ENCODE data around the gene SIGLEC12.

SIGLEC12 gene

DNA sequence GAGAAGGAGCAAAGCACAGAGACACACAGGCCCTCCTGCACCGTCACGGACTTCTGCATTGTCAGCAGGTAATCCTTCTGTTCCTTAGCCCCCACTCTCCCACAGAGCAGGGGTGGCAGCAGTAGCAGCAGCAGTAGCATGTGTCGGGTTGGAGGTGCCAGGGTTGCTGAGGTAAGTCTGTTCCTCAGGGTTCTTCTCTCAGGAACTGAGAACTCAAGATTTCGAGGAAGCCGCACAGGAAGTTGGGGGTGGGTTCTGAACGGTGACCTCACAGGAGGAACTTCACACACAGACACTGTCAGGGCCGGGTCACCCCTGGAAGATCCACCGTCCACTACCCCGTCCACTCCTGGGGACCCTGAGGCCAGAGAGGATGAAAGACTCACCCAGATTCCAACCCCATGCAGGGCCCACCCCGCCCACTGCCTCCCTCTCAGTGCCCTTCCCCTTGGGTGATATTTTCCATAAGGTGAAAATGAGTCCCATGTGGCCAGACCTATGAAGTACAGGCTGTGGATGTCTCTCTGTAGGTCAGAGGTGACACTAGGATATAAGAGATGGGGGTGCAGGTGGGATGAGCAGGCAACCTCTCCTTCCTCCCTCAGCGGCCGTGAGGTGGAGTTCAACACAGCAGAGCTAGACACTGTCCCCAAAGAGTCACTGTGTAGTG, at the start of gene SIGLEC12:
Gene SIGLEC12 (minus strand): TSS at position 207 of the 670 bp plus-strand sequence. CDS start 67 bp downstream, at position 140.
- no peak for DNase-seq (ENCODE audit: low read depth)

DNA sequence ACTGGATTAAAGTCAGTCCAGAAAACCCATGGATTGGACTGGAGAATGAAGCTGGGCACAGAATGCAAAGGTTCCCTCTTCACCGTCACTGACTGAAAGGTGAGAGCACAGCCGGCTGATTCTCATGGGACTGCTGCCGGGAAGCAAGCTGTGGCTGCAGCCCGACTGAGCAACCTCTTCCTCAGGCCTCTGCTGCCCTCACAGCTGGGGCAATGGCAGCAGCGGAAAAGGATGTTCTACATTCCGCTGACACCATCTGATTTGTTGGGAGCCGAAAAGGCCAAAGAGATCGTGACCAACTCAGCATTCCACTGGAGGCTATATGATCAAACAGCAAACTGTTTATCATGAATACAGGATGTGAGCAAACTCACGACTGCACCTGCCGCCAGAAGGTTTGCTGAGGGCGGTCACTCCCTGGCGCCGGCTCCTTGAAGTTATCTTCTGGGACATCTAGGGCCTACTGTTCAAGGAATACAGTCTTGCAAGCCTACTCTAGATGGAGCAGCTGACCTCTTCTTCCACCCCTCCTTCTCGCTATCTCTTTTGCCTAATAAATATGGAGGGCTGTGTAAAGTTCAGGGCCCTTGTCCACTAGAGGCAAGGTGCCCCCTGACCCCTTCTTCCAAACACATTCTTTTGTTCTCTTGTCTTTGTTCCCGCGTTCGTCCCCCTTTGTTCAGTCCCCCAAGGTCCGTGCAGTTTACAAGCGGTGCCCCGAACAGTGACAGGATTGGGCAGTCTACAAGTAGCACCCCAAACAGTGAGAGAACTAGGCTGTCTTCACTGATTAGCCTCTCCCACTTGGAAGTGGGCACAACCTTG, 49.5 kb upstream of the SIGLEC12 start:
- no peak for DNase-seq (ENCODE audit: low read depth)

DNA sequence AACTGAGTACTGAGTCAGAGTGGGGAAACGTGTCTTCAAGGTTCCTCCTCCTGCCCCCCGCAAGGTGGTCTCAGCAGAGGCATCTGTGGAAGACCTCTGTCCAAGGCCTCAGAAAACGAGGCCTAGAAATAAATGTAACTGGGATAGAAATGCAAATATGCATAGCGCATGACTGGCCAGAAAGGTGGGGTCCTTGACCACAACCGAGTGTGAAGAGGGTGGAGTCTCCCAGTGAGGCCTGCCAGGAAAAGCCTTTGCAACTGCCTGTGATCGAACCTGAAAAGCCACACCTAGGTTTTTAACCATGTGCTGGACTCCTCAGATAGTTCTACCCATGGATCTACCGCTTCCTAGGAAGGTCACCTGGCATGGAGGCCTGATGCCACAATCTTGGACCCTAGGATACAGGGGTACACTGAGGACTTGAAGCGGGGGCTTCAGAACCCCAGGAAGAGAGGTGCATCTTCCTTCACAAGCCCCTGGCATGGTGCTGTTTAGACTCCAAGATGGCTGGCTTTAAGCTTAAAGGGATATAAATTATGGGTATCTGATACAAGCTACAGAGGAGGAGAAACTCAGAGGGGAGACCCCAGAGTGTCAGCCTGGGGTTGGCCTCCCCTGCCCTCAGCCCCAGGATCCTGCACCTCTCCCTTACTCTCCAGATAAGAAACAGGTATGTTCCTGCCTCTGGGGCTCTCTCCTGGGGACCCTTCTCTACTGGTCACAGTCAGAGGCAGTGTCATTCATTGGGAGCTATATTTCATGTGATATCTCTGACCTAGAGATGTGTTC, 48.1 kb upstream of the SIGLEC12 start:
- DNase-seq (ENCODE audit: low read depth) = no peak

DNA sequence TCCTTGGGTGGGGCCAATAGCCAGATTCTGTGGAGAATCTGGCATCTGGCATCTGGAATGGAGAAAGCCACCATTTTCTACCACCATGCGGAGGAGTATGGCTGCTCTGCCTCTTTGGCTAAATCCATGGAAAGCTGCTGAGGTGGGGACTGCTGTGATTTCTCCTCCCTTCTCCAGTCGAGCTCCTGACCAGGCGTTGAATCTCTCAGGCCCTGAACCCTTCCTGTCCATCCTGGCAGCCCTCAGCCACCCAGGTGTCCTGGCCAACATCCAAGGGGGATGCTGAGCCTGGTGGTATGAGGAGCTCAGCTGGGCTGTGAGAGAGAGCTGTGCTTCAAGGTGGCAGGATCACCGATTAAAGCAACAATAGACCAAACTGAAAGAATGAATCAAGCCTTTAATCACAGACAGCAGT, 47.3 kb upstream of the SIGLEC12 start:
- DNase-seq (ENCODE audit: low read depth) = no peak

DNA sequence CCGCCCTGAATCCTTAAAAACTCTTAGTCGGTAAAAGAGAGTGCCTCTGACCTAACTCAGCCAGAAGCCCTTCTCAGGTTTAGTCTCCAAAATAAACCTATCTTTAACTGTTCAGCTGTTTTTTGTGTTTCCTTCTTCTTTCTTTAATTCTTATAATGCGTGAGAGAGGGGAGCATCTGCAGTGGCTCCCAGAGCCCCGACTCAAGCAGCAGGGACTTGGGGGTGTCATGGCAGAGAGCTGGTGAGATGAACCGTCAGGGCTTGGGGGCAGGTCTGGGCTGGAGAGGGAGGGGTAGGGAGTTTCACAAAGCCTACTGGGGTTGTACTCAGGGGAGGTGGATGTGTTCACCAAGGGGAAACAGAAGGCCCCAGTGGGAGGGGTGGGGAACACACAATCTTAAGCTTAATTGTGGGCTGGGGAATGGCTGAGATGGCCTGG, 46.6 kb upstream of the SIGLEC12 start:
- no peak for DNase-seq (ENCODE audit: low read depth)

DNA sequence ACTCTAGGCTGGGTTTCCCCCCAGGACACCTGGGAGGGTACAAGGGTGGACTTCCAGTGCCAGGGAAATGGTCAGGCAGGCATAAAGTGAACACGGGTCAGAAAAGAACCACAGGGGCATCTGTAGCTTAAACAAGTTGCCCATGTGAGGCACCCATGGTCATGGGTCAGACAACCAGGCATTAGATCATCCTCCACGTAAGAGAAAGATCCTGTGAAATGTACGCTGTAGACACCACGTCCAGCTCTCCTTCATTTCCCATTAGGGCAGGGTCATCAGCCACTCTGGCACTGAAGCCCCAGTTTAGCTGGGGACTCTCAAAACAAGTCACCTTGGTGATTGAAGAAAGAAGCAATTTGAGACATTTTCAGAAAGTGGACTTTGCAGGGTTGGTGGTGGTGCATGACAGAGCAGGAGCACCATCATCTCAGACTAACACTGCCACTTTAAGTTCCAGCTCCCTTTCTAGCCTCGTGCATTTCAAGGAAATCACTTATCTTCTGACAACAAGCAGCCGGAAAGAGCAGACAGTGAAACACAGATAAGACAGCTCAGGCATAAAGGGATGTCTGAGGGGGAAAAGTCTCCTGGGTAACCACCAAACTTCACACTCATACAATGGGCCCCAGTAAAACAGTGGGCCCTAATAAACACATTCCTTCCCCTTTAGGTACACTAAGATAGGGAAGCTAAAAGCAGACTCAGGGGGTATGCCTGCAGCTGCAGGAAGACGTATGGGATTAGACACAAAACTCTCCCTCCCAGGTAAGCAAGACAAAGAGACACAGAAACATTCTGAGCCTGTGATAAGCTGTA, 46.0 kb upstream of the SIGLEC12 start:
- no peak for DNase-seq (ENCODE audit: low read depth)

DNA sequence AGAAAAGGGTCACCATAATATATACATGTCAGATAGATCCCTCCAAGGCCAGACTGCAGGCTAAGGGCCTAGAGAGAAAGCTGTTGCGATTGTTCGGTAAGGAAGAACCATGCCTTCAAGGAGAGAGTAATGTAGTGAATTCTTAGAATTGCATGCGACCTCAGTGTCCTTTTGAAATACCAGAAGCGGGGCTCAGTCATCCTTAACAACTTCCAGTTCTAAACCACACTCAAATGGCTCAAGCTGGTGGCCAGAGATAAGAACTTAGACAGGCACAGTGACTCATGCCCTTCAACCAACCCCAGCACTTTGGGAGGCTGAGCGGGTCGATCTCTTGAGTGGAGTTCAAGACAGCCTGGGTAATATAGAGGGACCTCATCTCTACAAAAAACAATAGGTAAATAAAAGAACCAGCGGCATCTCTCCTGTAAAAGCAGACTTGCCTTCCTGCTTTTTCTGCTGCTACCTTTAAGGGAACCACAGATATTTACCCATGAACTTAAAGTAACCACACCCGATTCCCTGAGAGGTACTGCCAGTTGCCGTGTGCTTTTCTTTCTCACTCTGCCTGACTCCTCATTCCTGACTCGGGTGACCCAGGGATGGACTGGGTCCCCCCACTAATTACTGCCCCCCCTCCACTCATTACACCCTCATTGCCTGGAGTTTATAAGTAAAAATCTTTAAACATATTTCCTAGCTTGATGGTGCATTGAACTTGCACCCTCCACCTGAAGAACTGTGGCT, 45.2 kb upstream of the SIGLEC12 start:
- DNase-seq (ENCODE audit: low read depth) = no peak

DNA sequence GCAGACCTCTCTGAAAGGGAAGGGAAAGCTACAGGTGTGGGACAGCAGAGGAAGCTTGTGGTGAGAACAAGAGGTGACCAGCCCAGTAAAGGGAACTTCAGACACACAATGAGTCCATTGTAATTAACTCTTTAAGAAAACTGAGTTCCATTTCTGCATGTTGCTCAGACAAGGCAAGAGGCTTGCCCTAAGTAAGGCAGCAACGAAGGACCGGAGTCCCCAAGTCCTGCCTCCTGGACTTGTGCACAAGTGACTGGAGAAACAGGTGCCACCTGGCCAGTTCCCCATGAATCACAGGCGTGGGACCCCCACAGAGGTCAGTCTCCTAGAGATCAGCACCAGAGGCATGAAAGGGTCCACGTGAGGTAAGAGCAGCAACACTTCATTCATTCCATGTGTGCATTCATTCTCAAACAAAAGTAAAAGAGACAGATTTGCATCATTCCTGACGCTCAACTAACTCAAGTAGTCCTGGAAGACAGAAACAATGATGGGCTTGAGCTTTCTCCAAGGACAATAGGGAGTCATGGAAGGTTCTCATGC, 44.6 kb upstream of the SIGLEC12 start:
- no peak for DNase-seq (ENCODE audit: low read depth)

DNA sequence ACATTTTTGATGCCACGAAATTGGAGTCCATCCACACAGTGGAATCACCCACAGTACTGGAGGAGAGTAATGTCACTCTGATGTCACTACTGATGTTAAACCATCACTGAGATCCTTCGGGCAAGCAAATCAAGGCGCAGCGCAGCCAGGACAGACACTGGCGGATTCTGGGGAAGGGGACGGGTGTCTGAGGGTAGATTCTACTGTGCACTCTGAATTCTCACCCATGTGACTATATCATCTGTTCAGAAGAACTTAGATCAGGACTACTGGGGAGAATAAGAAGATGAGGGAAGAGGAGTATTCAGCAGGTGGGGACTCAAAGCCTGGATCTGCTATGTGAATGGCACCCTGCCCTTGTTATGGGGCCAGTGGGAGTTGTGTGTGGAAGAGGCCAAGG, 42.4 kb upstream of the SIGLEC12 start:
- no peak for DNase-seq (ENCODE audit: low read depth)

DNA sequence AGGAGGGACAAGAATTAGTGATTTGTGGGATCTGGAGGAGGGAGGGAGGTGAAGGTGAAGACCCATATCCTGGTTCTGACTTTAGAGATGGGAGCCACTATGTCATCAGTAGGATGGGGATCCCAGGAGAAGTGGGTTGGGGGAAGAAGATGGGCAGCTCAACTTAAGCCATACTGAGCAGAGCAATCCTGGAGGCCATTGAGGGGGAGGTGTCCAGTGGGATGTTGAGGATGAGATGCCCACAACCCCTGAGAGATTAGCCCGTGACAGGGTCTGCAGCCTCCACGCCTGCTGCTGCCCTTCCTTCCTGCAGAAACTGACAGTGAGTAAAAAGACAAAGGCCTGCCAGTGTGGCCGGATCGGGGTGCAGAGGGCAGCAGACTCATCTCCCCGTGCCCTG, 41.1 kb upstream of the SIGLEC12 start:
- no peak for DNase-seq (ENCODE audit: low read depth)

DNA sequence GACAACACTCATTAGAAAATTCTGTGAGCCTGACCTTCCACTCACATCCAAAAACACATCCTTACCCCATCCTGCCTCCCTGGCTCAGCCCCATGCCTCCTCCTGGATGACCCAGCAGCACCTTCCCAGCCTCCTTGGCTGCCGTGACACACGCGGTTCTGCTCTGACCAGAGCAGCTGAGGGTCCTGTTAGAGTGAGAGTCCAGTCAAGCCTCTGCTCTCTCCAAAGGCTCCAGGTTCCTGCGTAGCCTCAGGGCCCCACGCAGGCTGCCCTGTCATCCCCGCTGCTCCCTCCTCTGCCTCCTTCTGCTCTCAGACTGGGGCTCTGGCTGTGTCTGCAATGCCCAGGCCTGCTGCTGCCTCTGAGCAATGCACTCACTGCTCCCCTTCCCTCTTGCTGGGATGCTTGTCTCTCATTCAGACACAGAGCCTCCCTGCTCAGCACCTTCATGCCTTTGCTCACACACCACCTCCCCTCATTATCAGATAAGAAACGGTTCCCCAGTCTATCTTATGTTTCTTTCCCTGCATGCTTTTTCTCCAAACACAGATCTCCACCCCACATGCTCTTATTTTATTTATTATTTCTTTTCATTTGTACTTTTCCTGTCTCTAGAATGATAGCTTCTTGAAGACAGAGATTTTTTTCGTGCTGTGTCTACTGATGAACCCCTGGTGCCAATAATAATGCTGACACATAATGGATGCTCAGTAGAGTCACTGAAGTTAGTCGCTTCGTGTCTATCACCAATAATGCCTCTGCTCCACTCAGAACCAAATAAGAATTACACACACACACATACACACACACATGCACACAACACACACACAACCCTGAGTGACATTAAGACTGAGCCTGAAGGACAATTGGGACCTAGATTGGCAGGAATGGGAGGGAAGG, 40.1 kb upstream of the SIGLEC12 start:
- DNase-seq (ENCODE audit: low read depth) = no peak

DNA sequence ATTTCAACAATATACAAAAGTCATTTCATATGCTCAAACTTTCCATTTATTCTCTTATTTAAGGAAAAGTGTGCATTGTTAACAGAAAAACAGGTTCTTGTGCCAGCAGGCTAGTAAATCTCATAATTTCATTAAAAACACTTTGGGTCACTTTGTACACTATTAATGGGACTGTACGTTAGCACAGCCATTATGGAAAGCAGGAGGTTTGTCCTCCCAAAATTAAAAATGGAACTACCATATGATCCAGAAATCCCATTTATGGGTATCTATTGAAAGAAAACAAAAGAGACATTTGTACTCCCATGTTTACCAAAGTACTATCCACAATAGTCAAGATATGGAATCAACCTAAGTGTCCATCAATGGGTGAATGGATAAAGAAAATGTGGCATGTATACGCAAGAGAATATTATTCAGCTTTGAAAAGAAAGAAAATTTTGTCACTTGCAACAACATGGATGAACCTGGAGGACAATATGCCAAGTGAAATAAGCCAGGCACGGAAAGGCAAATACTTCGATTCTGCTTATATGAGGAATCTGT, 38.3 kb upstream of the SIGLEC12 start:
- DNase-seq (ENCODE audit: low read depth) = no peak

DNA sequence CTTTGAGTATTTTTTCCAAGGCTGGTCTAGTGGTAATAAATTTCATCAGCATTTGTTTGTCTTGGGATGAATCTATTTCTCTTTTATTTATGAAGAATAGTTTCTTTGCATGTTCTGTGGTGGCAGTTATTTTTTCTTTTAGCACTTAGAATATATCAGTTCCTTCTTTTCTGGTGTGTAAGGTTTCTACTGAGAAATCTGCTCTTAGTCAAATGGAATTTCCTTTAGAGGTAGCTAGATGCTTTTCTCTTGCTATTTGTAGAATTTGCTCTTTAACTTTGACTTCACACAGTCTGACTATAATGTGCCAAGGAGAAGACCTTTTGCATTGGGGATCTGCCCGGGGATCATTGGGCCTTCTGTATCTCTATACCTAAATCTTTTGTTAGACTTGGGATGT, 33.9 kb upstream of the SIGLEC12 start:
- DNase-seq (ENCODE audit: low read depth) = no peak

DNA sequence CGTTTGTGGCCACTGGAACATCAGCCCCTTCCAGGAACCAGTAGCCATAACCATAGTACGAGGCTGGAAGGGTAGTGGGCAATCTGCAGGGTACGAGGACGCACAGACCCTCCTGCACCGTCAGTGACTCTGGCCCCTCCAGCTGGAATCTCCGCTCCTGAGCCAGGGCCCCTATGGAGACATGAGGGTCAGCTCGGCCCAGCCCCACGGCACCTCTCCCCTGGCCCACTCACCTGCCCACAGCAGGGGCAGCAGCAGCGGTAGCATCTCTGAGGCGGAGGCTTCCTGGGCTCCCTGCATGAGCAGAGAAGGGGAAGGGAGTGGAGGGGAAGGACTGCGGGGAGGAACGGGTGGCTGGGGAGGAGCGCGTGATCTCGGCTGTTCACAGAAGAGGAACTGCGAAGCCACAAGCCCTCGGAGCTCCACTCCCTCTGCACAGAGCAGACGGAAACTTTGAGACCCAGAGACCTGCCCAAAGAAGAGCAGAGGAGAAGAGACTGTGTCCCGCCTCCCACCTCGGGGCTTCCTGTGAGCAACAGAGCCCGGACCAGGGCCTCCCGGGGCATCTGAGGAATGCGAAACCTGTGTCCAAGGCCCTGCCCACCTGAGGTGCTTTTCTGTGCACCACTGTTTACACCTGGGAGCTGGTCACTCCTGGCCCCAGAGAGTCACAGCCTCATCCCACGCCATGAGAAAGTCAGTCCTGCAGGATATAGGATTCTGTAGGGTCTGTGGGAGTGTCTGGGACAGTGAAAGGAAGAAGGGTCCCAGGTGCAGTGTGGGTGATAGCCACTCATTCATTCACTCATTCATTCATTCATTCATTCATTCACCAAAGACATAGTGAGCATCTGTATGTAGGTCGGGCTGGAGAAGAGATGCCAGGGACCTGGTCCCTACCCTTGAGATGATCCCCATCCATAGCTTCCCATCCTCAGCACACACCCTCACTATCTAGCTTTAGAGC, 30.0 kb upstream of the SIGLEC12 start, which contains the start of gene SIGLEC6:
Gene SIGLEC6 (minus strand): TSS at position 322 of the 967 bp plus-strand sequence. CDS start 22 bp downstream, at position 300.
- DNase-seq (ENCODE audit: low read depth) = no peak

DNA sequence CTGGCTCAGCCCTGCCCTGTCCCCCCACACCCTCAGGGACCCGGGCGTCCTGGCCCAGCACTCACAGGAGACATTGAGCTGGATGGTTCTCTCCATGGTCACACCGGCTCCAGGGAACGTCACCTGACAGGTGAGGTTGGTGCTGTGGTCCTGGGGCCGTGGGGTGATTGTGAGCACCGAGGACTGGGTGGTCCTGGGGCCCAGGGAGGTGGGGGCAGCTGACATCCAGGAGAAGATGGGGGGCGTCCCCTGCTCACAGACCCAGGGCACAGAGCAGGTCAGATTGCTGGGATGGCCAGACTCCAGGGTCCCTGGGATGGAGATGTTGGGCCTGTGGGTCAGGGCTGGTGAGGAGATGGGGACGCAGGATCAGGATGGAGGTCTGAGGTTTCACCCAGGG, 29.0 kb upstream of the SIGLEC12 start:
- no peak for DNase-seq (ENCODE audit: low read depth)

DNA sequence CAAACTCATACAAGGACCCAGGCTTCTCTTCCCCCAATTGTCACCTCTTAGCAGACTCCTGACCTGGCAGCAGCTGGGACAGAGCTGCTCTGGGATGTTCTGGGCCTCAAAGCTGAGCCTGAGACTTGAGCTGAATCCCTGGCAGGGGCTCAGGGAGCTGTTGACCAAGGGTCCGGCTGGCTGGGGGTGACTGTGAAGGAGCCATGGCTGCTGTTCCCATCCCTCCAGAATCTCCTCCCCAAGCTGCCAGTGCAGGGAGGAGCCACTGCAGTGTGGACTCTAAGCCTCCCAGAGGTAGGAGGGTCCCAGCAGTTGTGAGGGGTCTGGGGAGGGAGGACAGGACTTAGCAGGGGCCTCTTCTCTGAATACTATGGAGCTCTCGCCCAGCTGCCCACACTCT, 27.7 kb upstream of the SIGLEC12 start:
- DNase-seq (ENCODE audit: low read depth) = no peak

DNA sequence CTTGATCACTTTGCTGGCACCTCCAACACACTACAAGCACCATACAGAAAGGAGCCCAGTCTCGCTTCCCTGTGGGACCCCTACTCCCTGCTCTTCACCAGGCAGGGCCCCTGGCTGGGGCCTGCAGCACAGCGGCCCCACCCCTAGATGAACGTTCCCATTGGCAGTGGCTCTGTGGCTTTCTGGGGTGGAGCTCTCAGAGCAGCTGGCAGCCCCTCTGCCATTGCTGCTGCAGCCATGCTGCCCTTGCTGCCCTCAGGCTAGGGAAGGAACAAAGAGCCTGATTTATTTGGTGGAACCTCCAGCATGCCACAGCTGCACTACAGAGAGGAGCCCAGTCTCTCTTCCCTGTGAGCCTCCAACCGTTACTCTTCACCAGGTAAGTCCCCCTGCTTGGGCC, 24.1 kb upstream of the SIGLEC12 start:
- DNase-seq (ENCODE audit: low read depth) = no peak

DNA sequence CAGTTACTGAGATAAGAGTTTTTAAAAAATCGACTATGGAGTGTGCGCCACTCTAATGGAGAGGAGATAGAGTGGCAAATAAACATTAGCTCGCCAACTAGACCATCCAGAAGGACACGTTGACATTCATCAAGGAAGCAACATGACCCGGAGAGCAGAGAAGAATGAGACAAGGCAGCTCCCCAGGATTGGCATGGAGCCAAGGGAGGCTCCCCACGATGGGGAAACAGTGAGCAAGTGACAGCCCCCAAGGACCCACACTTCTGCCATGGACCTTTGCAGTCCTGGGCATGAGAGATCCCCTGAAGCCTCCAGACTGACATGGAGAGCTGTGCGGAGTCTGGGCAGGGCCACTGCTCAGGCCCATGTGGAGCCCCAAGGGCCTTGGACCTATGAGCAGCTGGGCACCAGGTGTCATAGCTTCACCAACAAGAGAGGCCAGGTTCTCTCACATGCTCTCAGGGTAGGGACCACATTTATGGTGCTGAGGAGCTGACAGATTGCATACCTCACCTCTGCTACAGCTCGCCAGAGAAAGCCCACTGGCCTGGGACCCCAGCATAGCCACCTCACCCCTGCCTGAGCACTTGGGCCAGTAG, 23.2 kb upstream of the SIGLEC12 start:
- no peak for DNase-seq (ENCODE audit: low read depth)

All from GM04503 (cell line).